NCI-H345 treated with DMSO at 0.1 percent for 48 hours (cell line): ENCODE results near the gene PRR19.

ENCODE experiments used
- DNase-seq: peaks from one replicate; lab custom pipeline; 2025; ENCODE audit not compliant: unreplicated experiment; lab: John Stamatoyannopoulos, UW

Gene PRR19

GRCh38 chr19:42292963-42293362 is 9.0 kb upstream of the PRR19 start:
- no peak for DNase-seq

DNA sequence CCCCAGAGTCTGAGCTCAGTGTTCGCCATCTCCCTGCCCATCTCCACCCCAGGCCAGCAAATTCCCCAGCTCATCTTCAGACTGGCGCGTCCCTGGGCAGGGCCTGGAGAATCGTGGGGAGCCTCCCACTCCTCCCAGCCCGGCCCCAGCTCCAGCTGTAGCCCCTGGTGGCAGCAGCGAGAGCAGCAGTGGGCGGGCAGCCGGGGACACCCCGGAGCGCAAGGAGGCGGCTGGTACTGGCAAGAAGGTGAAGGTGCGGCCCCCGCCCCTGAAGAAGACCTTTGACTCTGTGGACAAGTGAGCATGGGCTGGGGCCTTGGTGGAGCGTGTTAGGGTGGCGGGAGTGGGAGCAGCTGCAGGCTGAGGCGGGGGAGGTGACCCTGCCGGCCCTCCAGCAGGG is 8.4 kb upstream of the PRR19 start:
- DNase-seq = no peak

DNA sequence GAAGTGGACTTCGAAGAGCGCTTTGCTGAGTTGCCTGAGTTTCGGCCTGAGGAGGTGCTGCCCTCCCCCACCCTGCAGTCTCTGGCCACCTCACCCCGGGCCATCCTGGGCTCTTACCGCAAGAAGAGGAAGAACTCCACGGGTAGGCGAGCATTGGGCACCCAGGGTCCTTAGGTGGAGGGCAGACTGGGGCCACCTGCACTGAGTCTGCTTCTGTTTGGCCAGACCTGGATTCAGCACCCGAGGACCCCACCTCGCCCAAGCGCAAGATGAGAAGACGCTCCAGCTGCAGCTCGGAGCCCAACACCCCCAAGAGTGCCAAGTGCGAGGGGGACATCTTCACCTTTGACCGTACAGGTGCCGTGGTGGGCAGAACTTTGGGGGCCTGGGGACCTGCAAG is 8.0 kb upstream of the PRR19 start:
- DNase-seq = no peak

DNA sequence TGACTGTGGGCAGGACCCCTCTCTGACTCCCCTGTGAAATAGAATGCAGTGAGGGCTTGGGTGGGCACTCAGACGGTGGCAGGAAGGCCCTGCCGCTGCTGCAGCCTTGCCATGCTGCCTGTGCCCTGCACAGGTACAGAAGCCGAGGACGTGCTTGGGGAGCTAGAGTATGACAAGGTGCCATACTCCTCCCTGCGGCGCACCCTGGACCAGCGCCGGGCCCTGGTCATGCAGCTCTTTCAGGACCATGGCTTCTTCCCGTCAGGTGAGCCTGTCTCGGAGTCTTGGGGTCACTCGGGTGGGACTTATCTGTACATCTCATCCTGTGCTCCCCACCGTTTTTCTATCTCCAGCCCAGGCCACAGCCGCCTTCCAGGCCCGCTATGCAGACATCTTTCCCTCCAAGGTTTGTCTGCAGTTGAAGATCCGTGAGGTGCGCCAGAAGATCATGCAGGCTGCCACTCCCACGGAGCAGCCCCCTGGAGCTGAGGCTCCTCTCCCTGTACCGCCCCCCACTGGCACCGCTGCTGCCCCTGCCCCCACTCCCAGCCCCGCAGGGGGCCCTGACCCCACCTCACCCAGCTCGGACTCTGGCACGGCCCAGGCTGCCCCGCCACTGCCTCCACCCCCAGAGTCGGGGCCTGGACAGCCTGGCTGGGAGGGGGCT is 7.3 kb upstream of the PRR19 start:
- no peak for DNase-seq

- DNase-seq = no peak
Measured at GRCh38 chr19:42295342-42295741, 6.6 kb upstream of the PRR19 start.

DNA sequence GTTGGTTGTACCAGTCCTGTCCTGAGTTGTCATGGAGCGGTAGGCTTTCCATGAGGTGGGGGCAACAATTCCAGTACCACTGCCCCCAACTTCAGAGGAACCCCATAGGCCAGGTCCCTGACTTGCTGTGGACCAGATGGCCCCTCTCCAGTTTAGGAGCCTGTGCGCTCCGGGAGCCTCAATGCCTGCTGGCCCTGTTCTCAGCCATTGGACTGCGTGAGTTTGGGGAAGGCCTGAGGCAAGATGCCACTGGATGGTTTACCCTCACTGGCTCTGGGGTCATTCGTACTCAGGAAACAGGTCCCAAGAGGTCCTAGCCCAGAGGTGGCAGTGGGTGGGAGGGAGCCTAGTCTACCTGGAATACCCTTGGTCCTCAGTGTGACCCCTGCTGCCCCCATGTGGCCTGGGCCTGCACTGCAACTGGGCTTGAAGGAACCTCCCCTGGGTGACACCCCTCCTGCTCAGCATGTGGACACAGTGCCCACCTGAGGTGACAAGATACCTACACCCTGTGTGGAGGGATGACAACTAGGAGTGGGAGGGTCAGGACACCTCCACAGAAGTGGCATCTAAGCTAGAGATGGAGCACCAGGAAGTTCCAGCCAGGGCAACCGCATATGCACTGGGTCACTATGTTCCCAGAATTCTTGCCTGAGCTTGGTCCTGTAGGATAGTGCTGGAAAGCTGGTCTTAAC is 6.0 kb upstream of the PRR19 start:
- peak; percentile 21 for DNase-seq

DNA sequence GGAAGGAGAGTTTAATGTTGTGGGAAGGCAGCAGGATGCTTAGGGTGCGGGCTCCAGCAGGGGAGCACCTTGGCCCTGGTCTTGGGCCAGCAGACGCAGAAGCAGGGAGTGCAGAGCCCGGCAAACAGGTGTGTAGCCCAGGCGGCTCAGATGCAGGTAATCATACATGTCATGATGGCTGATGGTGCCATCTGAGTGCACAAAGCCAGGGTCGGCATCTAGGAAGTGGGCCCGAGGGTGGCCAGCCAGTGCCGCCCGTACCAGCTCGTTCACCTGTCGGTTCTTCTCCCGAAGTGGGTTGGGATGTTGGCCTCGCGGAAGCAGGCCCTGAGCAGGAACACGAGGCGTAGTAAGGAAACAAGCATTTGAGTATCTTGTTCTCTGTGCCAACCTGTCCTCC is 4.9 kb upstream of the PRR19 start:
- no peak for DNase-seq

GRCh38 chr19:42303101-42303464 is 1.2 kb downstream of the PRR19 start:
- no peak for DNase-seq

GRCh38 chr19:42303876-42304275 is 1.9 kb downstream of the PRR19 start:
- DNase-seq = no peak

DNA sequence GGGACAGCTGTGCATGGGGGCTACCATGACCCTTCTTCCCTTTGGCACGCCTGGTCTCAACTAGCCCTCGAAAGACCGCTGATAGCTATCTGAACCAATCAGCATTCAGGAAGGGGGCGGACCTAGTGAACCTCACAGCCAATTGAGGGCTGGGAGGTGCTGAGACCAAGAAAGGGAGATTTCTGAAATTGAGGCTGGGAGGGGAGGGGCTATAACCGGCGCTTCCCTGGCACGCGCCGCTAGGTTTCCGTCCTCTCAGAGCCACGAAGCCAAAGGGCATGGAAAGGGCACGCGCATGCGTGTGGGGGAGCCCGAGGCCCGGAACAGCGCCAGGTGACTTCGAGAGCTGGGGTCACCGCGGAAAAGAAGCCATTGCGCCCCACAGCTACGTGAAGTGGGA is 4.7 kb downstream of the PRR19 start:
- no peak for DNase-seq

- no peak for DNase-seq
Measured at GRCh38 chr19:42309686-42310085, 7.8 kb downstream of the PRR19 start.

DNA sequence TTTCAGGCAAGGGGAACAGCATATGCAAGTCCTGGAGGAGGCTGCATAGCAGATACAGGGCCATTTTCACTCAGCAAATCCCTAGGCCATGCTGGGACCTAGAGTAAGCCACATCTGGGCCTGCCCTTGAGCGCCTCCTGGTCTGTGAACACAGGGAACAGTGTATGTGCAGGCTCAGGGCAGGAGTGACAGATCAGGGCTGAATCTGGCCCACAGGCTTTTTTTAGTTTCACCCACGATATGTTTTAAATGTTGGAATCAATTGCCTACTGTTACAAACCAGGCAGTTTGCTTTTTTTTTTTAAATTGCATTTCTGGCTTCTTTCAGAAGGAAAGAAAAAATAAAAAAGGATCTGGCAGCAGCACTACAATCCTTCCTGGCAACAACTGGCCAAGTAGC is 9.7 kb downstream of the PRR19 start:
- DNase-seq = no peak

DNA sequence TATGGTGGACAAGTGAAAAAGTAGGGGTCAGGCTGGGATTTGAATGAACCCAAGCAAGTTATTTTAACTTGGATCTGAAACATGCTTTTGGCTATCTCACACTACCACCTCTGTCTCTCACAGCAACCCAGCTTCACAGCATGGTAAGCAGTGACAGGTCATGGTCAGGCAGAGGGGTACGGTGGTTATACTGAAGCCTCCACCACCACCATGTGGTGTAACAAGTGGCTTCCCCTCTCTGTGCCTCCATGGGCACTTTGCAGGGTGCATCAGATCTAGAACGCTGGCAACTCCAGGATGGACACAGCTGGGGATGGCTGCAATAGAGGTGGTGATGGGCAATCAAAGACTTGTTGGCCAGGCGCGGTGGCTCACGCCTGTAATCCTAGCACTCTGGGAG is 10.4 kb downstream of the PRR19 start:
- no peak for DNase-seq

- DNase-seq = no peak
Measured at GRCh38 chr19:42313096-42313839, 11.3 kb downstream of the PRR19 start, which contains the start of gene TMEM145. Gene TMEM145 (plus strand): TSS chr19:42313309. CDS start chr19:42313377, 68 bp downstream.

- DNase-seq = no peak
Measured at GRCh38 chr19:42313840-42314755, 12.2 kb downstream of the PRR19 start.

GRCh38 chr19:42315024-42315423 is 13.1 kb downstream of the PRR19 start:
- no peak for DNase-seq

DNA sequence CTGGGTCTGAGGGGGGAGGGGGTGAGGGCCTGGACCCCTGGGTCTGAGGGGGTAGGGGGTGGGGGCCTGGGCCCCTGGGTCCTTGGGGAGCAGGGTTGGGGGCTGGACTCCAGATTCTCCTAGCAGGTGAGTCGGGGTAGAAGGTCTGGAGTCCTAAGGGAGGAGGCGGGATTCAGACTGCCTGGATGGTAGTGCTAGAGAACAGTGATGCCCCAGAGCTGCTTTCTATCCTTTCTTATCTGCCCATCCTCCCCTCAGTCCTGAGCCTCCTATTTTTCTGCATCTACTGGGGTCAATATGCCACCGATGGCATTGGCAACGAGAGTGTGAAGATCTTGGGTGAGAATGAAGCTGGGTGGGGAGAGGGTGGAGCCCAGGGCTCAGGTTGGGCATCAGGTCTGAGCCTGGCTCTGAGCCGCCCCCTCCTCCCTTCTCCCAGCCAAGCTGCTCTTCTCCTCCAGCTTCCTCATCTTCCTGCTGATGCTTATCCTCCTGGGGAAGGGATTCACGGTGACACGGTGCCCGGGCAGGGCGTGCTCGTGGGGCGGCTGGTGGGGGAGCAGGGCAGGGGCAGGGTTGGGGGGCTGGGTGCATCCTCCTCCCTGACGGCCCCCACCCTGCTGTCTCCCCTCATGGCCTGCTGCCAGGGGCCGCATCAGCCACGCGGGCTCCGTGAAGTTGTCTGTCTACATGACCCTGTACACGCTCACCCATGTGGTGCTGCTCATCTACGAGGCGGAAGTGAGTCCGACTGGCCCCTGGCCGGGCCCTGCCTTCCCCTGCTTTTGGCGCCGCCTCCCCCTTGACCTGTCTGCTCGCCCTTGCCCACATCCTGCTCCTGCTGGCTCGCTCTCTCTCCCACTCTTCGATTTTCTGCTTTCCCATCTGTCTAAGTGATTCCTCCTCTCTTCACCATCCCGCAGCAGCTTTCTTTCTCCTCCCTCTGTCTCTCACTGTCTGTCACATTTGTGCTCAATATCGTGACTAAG is 14.6 kb downstream of the PRR19 start:
- no peak for DNase-seq

- DNase-seq = no peak
Measured at GRCh38 chr19:42317535-42317934, 15.6 kb downstream of the PRR19 start.

DNA sequence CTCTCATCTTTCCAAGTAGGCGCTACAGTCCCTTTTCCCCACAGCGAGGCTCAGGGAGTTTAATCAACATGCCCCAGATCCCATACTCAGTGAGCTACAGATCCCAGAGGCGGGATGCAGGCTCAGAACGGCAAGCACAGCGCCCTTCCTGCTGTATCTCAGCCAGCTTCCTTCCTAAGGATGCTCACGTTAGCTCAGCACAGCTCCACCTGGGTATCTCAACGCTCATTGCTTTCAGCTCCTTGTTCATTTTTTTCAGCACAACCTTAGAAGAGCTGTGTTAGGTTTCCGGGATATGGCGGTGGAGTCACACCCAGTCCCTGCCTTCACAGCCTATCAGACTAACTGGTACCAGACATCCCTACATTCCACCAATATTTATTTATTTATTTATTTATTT is 20.4 kb downstream of the PRR19 start:
- no peak for DNase-seq

GRCh38 chr19:42323473-42323851 is 21.5 kb downstream of the PRR19 start:
- no peak for DNase-seq
